HG03045 (cell line): ENCODE measurements around the gene RENBP.

Experiments
- ATAC-seq: cut with Tn5 transposase; IDR thresholded peaks from one replicate; pipeline ENCODE4 v1.9.1; 2021; ENCODE audit warnings: mild to moderate bottlenecking, moderate library complexity; ENCODE audit not compliant: unreplicated experiment

Gene RENBP

GRCh38 chrX:153922932-153923857 lies 21.2 kb downstream of the RENBP start:
- no peak for ATAC-seq

GRCh38 chrX:153921511-153922446 lies 22.7 kb downstream of the RENBP start:
- ATAC-seq, result no peak

- ATAC-seq, result no peak
Observed at GRCh38 chrX:153921070-153921469, 23.4 kb downstream of the RENBP start.

GRCh38 chrX:153920546-153920945 lies 23.9 kb downstream of the RENBP start:
- no peak for ATAC-seq

GRCh38 chrX:153919281-153919680 lies 25.2 kb downstream of the RENBP start:
- ATAC-seq, result no peak

- no peak for ATAC-seq
Observed at GRCh38 chrX:153917869-153918268, 26.6 kb downstream of the RENBP start.

- ATAC-seq, result no peak
Observed at GRCh38 chrX:153913701-153914100, 30.7 kb downstream of the RENBP start.

- no peak for ATAC-seq
Observed at GRCh38 chrX:153913211-153913610, 31.2 kb downstream of the RENBP start.

GRCh38 chrX:153911798-153912197 lies 32.6 kb downstream of the RENBP start:
- ATAC-seq, result no peak

GRCh38 chrX:153910446-153910845 lies 34.0 kb downstream of the RENBP start:
- no peak for ATAC-seq

GRCh38 chrX:153909980-153910360 lies 34.5 kb downstream of the RENBP start:
- no peak for ATAC-seq

- no peak for ATAC-seq
Observed at GRCh38 chrX:153909024-153909979, 35.1 kb downstream of the RENBP start.

- no peak for ATAC-seq
Observed at GRCh38 chrX:153908219-153908860, 36.1 kb downstream of the RENBP start.

- no peak for ATAC-seq
Observed at GRCh38 chrX:153907456-153907855, 37.0 kb downstream of the RENBP start.

- ATAC-seq, result no peak
Observed at GRCh38 chrX:153906126-153906917, 38.1 kb downstream of the RENBP start.

- ATAC-seq, result no peak
Observed at GRCh38 chrX:153905481-153906095, 38.9 kb downstream of the RENBP start.

GRCh38 chrX:153903991-153904957 lies 40.2 kb downstream of the RENBP start, which contains the start of gene AVPR2:
AVPR2 (plus strand) TSS chrX:153904673; CDS start chrX:153905146, 473 bp downstream.
- ATAC-seq, result no peak
